GM12875 (cell line): ENCODE results near the gene NCKAP5.

Experiments used
- H3K4me3 ChIP-seq: one replicate; pipeline ENCODE4 v1.5.1; 2011; ENCODE audit warnings: low read depth, low read length, control low read depth
- TF ChIP-seq, protein P1 (sequence below): IDR thresholded peaks from 2 replicates; pipeline ENCODE4 v1.5.1; 2011; ENCODE audit warnings: low read depth, mild to moderate bottlenecking, control low read depth, inconsistent platforms, low read length, moderate library complexity, borderline replicate concordance; ENCODE audit not compliant: insufficient read depth

NCKAP5 gene

DNA sequence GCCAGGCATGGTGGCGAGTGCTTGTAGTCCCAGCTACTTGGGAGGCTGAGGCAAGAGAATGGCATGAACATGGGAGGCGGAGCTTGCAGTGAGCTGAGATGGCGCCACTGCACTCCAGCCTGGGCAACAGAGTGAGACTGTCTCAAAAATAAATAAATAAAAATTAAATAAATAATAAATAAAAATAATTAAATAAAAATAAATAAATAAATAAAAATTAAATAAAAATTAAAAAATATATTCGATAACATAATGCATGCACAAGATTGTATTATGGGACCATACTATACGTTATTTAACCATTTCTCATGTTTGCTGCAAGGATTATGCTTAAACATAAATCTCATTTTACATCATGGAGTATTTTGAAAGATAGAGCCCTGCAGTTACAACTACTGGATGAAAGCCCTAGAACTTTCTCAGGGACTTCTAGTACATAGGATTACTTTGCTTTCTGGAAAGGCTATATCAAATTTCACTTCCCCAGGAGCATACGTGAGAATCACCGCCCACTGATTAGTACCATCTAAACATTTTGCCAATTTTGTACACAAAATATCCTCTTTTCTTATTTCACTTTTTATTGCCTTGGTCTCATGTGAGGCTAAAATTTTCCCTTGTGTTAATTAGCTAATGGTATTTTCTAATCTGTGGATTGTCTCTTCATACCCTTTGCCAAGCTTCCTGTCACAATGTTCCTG lies 664.0 kb downstream of the NCKAP5 start:
- H3K4me3 ChIP-seq = no peak overlapping the region
- TF ChIP-seq, protein P1, sequence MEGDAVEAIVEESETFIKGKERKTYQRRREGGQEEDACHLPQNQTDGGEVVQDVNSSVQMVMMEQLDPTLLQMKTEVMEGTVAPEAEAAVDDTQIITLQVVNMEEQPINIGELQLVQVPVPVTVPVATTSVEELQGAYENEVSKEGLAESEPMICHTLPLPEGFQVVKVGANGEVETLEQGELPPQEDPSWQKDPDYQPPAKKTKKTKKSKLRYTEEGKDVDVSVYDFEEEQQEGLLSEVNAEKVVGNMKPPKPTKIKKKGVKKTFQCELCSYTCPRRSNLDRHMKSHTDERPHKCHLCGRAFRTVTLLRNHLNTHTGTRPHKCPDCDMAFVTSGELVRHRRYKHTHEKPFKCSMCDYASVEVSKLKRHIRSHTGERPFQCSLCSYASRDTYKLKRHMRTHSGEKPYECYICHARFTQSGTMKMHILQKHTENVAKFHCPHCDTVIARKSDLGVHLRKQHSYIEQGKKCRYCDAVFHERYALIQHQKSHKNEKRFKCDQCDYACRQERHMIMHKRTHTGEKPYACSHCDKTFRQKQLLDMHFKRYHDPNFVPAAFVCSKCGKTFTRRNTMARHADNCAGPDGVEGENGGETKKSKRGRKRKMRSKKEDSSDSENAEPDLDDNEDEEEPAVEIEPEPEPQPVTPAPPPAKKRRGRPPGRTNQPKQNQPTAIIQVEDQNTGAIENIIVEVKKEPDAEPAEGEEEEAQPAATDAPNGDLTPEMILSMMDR = no peak

DNA sequence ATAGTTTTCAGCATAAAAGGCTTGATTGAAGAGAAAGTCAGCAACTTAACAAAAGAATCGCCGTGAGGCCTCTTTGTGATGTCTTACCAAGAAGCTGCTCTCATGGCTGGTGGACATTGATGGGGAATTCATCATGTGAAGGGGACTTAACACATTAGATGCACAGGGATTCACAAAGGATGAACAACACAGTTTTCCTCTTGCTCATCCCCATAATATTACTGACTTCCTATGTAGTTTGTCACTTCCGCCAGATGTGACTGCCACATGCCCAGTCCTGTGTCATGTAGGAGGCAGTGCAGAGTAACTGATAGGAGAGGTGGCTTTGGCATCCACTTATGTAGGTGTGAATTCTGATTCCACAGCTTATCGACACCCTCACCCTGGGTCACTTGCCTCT lies 665.6 kb downstream of the NCKAP5 start:
- H3K4me3 ChIP-seq = no peak overlapping the region
- TF ChIP-seq, protein P1 = no peak

DNA sequence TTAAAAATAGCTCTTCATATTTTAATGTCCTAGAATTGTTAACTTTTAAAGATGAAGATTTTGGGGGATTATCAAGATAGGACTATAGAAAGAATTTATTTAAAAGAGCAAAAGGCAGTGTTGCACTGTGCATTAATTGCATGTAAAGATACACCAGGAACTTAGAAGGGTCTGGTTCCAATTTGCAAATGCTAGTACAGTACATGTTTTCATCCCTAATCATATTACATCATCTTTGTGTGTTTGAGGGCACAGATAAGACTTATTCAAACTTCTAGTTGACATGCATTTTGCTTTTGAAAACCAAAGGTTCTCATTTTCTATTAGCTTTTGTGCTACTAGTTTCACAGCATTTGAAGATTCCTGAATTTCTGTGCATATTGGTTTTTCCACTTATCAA lies 666.6 kb downstream of the NCKAP5 start:
- no peak overlapping the region for H3K4me3 ChIP-seq
- TF ChIP-seq, protein P1 = no peak

DNA sequence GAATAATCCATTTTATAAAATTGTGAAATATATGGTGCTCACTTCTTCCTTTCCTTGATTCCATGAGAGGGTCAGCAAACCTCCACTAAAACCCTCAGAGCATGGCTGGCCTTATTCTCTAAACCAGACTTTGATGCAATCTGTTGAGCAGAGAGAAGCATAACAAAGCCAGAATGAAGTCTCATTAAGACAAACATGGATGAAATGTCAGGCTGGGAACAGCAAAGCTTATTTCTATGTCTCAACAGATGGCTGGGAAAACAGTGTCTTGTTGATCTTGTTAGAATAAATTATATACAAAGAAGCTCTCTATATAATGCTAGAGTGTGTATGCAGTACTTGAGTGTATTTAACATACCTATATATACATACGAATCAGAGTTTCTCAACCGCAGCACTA lies 671.2 kb downstream of the NCKAP5 start:
- TF ChIP-seq, protein P1 = no peak
- H3K4me3 ChIP-seq = no peak overlapping the region

DNA sequence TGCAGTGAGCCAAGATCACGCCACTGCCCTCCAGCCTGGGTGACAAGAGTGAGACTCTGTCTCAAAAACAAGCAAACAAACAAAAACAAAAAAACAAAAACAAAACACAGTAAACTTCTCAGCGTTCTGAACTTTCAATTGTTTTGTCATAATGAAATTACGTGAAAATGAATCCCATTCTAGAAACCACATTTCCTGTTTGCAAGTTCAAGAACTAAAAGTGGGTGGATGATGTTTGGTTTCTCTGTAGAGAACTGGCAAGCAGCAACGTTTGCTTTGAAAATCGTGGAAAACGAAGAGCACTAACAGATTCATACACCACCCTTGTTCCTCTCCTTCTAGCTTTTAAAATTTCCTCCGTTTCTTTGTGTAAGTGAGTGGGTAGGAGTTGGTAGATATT lies 672.2 kb downstream of the NCKAP5 start:
- TF ChIP-seq, protein P1 = no peak
- no peak overlapping the region for H3K4me3 ChIP-seq

DNA sequence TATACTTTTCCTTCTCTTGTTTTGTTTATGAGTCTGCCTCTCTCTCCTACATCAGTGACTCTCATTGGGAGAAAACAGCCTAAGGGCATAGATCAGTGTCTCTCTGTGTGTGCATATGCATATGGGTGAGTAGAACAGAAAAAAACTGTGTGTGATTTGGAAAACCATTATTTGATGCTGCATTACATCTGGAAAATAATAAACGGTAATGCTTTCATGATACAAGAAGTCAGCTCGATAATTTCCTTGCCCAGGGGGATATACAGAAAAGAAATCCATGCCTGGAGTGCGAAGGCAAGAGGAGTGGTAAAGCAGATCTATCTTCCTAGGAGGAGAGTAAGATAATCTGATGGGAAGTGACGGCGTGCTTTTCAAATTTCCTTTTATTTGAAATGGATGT lies 676.8 kb downstream of the NCKAP5 start:
- H3K4me3 ChIP-seq = no peak overlapping the region
- TF ChIP-seq, protein P1 = no peak

DNA sequence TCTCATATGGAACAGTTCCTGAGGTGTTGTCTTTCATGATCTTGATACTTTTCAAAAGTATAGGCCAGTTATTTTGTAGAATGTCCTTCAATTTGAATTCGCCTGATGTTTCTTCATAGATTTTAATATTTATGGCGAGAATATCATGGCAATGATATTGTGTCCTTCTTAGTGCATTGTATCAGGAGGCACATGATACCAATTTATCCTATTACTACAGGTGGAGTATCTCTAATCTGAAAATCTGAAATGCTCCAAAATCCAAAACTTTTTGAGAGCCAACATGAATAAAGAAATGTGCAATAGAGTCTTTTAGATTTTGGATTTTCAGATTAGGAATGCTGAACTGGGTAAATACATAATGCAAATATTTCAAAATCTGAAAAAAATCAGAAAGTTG lies 681.7 kb downstream of the NCKAP5 start:
- TF ChIP-seq, protein P1 = no peak
- H3K4me3 ChIP-seq = no peak overlapping the region
